Transverse colon (tissue), 3 donors: ENCODE data around the gene SP2.

Experiments
- EP300 ChIP-seq: sonication (generic); formaldehyde crosslinking; IDR thresholded peaks from one replicate; pipeline ENCODE4 v1.6.1; 2017; ENCODE audit warnings: antibody characterized with exemption, low read depth
- POLR2A ChIP-seq: fragments of 450-650 bp; IDR thresholded peaks from one replicate; pipeline ENCODE4 v1.6.1; 2016; ENCODE audit warnings: antibody characterized with exemption, mild to moderate bottlenecking, moderate library complexity
- TF ChIP-seq, protein P1 (sequence below), 5 experiments: fragments of 200-600 bp in 3 of 5; fragments of 450-650 bp in 2 of 5; sonication (generic) in 3 of 5; IDR thresholded peaks; 1 replicate in 2 of 5; 2 replicates in 3 of 5; pipeline ENCODE4 v1.5.1; 2016 to 2017; ENCODE audit warnings: antibody characterized with exemption in 5 of 5, inconsistent platforms in 3 of 5, mild to moderate bottlenecking in 2 of 5, moderate library complexity in 1 of 5

DNA sequence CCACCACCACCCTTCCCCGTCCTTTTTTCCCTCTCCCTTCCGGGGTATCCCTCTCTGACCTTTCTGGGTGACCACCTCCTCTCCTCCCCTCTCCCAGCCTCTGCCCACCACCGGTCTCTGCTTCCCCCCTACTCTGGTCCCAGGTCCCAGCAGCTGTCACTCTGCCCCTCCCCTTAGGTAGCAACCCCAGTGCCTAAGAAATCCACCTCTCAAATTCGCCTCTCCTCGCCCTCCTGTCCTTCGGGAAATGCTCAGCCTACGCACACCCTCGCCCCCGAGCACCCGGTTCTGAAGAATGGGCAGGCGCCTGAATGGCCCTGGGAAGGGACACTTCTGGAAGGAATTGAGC lies 44.3 kb upstream of the SP2 start:
- TF ChIP-seq POLR2A = no peak
- TF ChIP-seq, protein P1, sequence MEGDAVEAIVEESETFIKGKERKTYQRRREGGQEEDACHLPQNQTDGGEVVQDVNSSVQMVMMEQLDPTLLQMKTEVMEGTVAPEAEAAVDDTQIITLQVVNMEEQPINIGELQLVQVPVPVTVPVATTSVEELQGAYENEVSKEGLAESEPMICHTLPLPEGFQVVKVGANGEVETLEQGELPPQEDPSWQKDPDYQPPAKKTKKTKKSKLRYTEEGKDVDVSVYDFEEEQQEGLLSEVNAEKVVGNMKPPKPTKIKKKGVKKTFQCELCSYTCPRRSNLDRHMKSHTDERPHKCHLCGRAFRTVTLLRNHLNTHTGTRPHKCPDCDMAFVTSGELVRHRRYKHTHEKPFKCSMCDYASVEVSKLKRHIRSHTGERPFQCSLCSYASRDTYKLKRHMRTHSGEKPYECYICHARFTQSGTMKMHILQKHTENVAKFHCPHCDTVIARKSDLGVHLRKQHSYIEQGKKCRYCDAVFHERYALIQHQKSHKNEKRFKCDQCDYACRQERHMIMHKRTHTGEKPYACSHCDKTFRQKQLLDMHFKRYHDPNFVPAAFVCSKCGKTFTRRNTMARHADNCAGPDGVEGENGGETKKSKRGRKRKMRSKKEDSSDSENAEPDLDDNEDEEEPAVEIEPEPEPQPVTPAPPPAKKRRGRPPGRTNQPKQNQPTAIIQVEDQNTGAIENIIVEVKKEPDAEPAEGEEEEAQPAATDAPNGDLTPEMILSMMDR (IDR thresholded peaks at IDR 0.05) = no peak
- no peak for TF ChIP-seq EP300
